Spinal cord (tissue), 4 donors: ENCODE measurements around the gene COL28A1. TPM values are rescaled to one million over a fixed set of nuclear protein-coding genes. Genes with fewer than 3 reads are reported as not detected.

ENCODE experiments used
- polyA plus RNA-seq, 2 donors: library from polyadenylated mRNA; unstranded; fragments of 120-200 nt; gene quantifications; one replicate each; pipeline ENCODE4 v1.2.1, GENCODE V29; 2013; ENCODE audit not compliant: insufficient read length in 2 of 2
- total RNA-seq, 2 donors: library from RNA; depleted of rRNA in 1 of 2; stranded (reverse); fragments of 120-200 nt in 1 of 2; fragments of >200 nt in 1 of 2; gene quantifications; one replicate each; pipeline versions ENCODE4 v1.2.3 to v1.2.4, GENCODE V29; 2013 to 2014

The COL28A1 gene
- total and polyA plus RNA-seq, 4 donors = 6.4 to 18.3 (median 7.4) TPM

Other genes starting within 250 kb of the COL28A1 start
- gene MIOS, start 31.0 kb upstream of the COL28A1 start, total RNA-seq = 10 to 100 TPM; 35.2 to 60.4 TPM
- gene MIOS, start 31.0 kb upstream of the COL28A1 start, polyA plus RNA-seq = 10 to 100 TPM; 23.4 to 31.0 TPM
- gene UMAD1, start 104.9 kb upstream of the COL28A1 start, total RNA-seq = 10 to 100 TPM; 13.7 to 18.1 TPM
- 10 to 100 TPM; 12.9 to 15.8 TPM for gene UMAD1, start 104.9 kb upstream of the COL28A1 start, polyA plus RNA-seq
- gene RPA3, start 182.7 kb upstream of the COL28A1 start, total RNA-seq = 10 to 100 TPM; 26.5 to 34.0 TPM
- gene RPA3, start 182.7 kb upstream of the COL28A1 start, polyA plus RNA-seq = 10 to 100 TPM; 30.7 to 36.3 TPM